GM12892 (cell line): ENCODE results near the gene AMH.

Experiments
- POLR2A ChIP-seq: IDR thresholded peaks from 2 replicates; pipeline ENCODE4 v1.6.1; 2011; ENCODE audit warnings: low read depth, low read length, control low read depth
- POLR2AphosphoS5 ChIP-seq: IDR thresholded peaks from 2 replicates; pipeline ENCODE4 v1.6.1; 2011; ENCODE audit warnings: low read depth, low read length, control low read depth
- TAF1 ChIP-seq: IDR thresholded peaks from 2 replicates; pipeline ENCODE4 v1.6.1; 2011; ENCODE audit warnings: low read depth, mild to moderate bottlenecking, control low read depth, low read length, borderline replicate concordance

GRCh38 chr19:2280633-2281264, 31.6 kb downstream of the AMH start:
- TF ChIP-seq POLR2A (no peak), POLR2AphosphoS5 (no peak), TAF1 (no peak)
